ENCODE data around the gene FCER2. TPM values are rescaled to one million over a fixed set of nuclear protein-coding genes. Genes with fewer than 3 reads are reported as not detected.

FCER2 gene
- total RNA-seq, 1 donor from 2014 or later = not detected

GRCh38 chr19:7742991-7743390, 41.1 kb upstream of the FCER2 start:
- DNase-seq (ENCODE audit: low spot score) = no peak
- Mint-ChIP-seq H3K36me3 (ENCODE audit: low read depth, unreplicated experiment) (peaks cover 3% of the 10 kb centered on the region), H3K27me3 (ENCODE audit: unreplicated experiment) (peaks cover 3% of the 10 kb centered on the region), H3K4me3 (ENCODE audit: unreplicated experiment) (no peak overlapping the region), H3K4me1 (ENCODE audit: unreplicated experiment) (no peaks in the 10 kb centered on the region), H3K9me3 (ENCODE audit: unreplicated experiment) (no peaks in the 10 kb centered on the region), H3K27ac (ENCODE audit: unreplicated experiment) (no peak overlapping the region)
- no peak for TF ChIP-seq CTCF (IDR thresholded peaks at IDR 0.05; ENCODE audit: unreplicated experiment)

- H3K4me1 Mint-ChIP-seq (ENCODE audit: unreplicated experiment) = no peaks in the 10 kb centered on the region
- no peak for TF ChIP-seq CTCF (IDR thresholded peaks at IDR 0.05; ENCODE audit: unreplicated experiment)
- no peaks in the 10 kb centered on the region for H3K9me3 Mint-ChIP-seq (ENCODE audit: unreplicated experiment)
- DNase-seq (ENCODE audit: low spot score) = no peak
- H3K4me3 Mint-ChIP-seq (ENCODE audit: unreplicated experiment) = no peak overlapping the region
- no peaks in the 10 kb centered on the region for H3K36me3 Mint-ChIP-seq (ENCODE audit: low read depth, unreplicated experiment)
- H3K27ac Mint-ChIP-seq (ENCODE audit: unreplicated experiment) = no peak overlapping the region
- peaks cover 4% of the 10 kb centered on the region for H3K27me3 Mint-ChIP-seq (ENCODE audit: unreplicated experiment)
These were observed 40.6 kb upstream of the FCER2 start for GRCh38 chr19:7742575-7742974.

GRCh38 chr19:7740682-7741054, 38.7 kb upstream of the FCER2 start:
- H3K4me1 Mint-ChIP-seq (ENCODE audit: unreplicated experiment) = no peaks in the 10 kb centered on the region
- H3K36me3 Mint-ChIP-seq (ENCODE audit: low read depth, unreplicated experiment) = no peaks in the 10 kb centered on the region
- no peak for TF ChIP-seq CTCF (IDR thresholded peaks at IDR 0.05; ENCODE audit: unreplicated experiment)
- no peak for DNase-seq (ENCODE audit: low spot score)
- no peaks in the 10 kb centered on the region for H3K9me3 Mint-ChIP-seq (ENCODE audit: unreplicated experiment)
- no peak overlapping the region for H3K4me3 Mint-ChIP-seq (ENCODE audit: unreplicated experiment)
- H3K27me3 Mint-ChIP-seq (ENCODE audit: unreplicated experiment) = peaks cover 5% of the 10 kb centered on the region
- H3K27ac Mint-ChIP-seq (ENCODE audit: unreplicated experiment) = no peak overlapping the region

- Mint-ChIP-seq H3K9me3 (ENCODE audit: unreplicated experiment) (no peaks in the 10 kb centered on the region), H3K27ac (ENCODE audit: unreplicated experiment) (no peak overlapping the region)
These were observed 38.1 kb upstream of the FCER2 start for GRCh38 chr19:7739801-7740681.

More at GRCh38 chr19:7739801-7740681, 38.1 kb upstream of the FCER2 start:
- H3K4me3 Mint-ChIP-seq (ENCODE audit: unreplicated experiment) = no peak overlapping the region
- H3K4me1 Mint-ChIP-seq (ENCODE audit: unreplicated experiment) = no peaks in the 10 kb centered on the region
- H3K27me3 Mint-ChIP-seq (ENCODE audit: unreplicated experiment) = peaks cover 5% of the 10 kb centered on the region
- no peak for TF ChIP-seq CTCF (IDR thresholded peaks at IDR 0.05; ENCODE audit: unreplicated experiment)
- no peaks in the 10 kb centered on the region for H3K36me3 Mint-ChIP-seq (ENCODE audit: low read depth, unreplicated experiment)
- no peak for DNase-seq (ENCODE audit: low spot score)

Measured in endothelial cell (in vitro differentiated cells).